Uterus (tissue), 4 donors: ENCODE results near the gene NOX4. TPM values are rescaled to one million over a fixed set of nuclear protein-coding genes. Genes with fewer than 3 reads are reported as not detected.
"Not testable (repeated sequence)": the region's sequence is repeated elsewhere in the genome, so short reads cannot be mapped to it uniquely, and the experiment has no call there.

ENCODE experiments used
- DNase-seq, 2 donors: peaks; one replicate each; pipeline ENCODE4 v3.0.0-alpha.2; 2019 to 2020
- H3K27ac ChIP-seq, 2 donors: fragments of 200-600 bp; sonication (generic); 1 replicate in 1 of 2; 2 replicates in 1 of 2; pipeline ENCODE4 v1.5.1; 2016 to 2018
- H3K27me3 ChIP-seq, 2 donors: fragments of 200-600 bp; sonication (generic); one replicate each; pipeline ENCODE4 v1.5.1; 2018 to 2019; ENCODE audit warnings: control low read depth in 1 of 2
- H3K36me3 ChIP-seq, 2 donors: fragments of 200-600 bp; sonication (generic); one replicate each; pipeline ENCODE4 v1.5.1; 2019; ENCODE audit warnings: control low read depth in 1 of 2
- H3K4me1 ChIP-seq, 2 donors: fragments of 200-600 bp; sonication (generic); one replicate each; pipeline ENCODE4 v1.5.1; 2018 to 2019; ENCODE audit warnings: control low read depth in 1 of 2
- H3K4me3 ChIP-seq, 2 donors: fragments of 200-600 bp; sonication (generic); 1 replicate in 1 of 2; 2 replicates in 1 of 2; pipeline ENCODE4 v1.5.1; 2018 to 2019; ENCODE audit warnings: mild to moderate bottlenecking in 1 of 2
- H3K9me3 ChIP-seq, 2 donors: fragments of 200-600 bp; sonication (generic); one replicate each; pipeline ENCODE4 v1.5.1; 2019; ENCODE audit warnings: control low read depth in 1 of 2
- CTCF ChIP-seq, 4 experiments: fragments of 200-600 bp in 2 of 4; fragments of 450-650 bp in 2 of 4; sonication (generic) in 2 of 4; IDR thresholded peaks; one replicate each; pipeline ENCODE4 v1.5.1; 2016 to 2019; ENCODE audit warnings: antibody characterized with exemption in 4 of 4, mild to moderate bottlenecking in 2 of 4, moderate library complexity in 1 of 4
- POLR2A ChIP-seq, 2 donors: fragments of 450-650 bp; IDR thresholded peaks; one replicate each; pipeline ENCODE4 v1.6.1; 2016; ENCODE audit warnings: antibody characterized with exemption in 2 of 2, mild to moderate bottlenecking in 1 of 2, moderate library complexity in 1 of 2
- intact Hi-C: fragments of 100-400 bp; cut with DNase I; formaldehyde crosslinking; loops from one replicate; pipeline ENCODE4 v1.15.1; 2023; ENCODE audit warnings: low total_unique reads
- total RNA-seq, 4 donors: library from RNA; depleted of rRNA in 3 of 4; stranded (reverse); fragments of >200 nt in 3 of 4; gene quantifications; one replicate each; pipeline versions ENCODE4 v1.1.0 to v1.2.4, GENCODE V29; 2014 to 2023
- donor health status: DM: yes; HTN: yes; CAD: no.

The NOX4 gene
- total RNA-seq, 4 donors from 2014 or later = 12.3 to 58.4 (median 27.9) TPM

GRCh38 chr11:89355646-89356045 lies 135.5 kb downstream of the NOX4 start:
- no peaks in the 10 kb centered on the region for H3K27me3 ChIP-seq
- intact Hi-C loops = no loop called here

GRCh38 chr11:89354513-89354912 lies 136.7 kb downstream of the NOX4 start:
- intact Hi-C loops, H3K36me3 ChIP-seq, H3K4me3 ChIP-seq, H3K9me3 ChIP-seq, H3K27ac ChIP-seq, H3K27me3 ChIP-seq, H3K4me1 ChIP-seq, DNase-seq: not testable (repeated sequence)

More at GRCh38 chr11:89355646-89356045, 135.5 kb downstream of the NOX4 start:
- H3K4me3 ChIP-seq = no peak overlapping the region
- H3K4me1 ChIP-seq = no peaks in the 10 kb centered on the region
- no peaks in the 10 kb centered on the region for H3K36me3 ChIP-seq
- DNase-seq = no peak
- no peak overlapping the region for H3K27ac ChIP-seq
- no peaks in the 10 kb centered on the region for H3K9me3 ChIP-seq
- TF ChIP-seq POLR2A (IDR thresholded peaks at IDR 0.05) = no peak
- no peak for TF ChIP-seq CTCF (IDR thresholded peaks at IDR 0.05)

DNA sequence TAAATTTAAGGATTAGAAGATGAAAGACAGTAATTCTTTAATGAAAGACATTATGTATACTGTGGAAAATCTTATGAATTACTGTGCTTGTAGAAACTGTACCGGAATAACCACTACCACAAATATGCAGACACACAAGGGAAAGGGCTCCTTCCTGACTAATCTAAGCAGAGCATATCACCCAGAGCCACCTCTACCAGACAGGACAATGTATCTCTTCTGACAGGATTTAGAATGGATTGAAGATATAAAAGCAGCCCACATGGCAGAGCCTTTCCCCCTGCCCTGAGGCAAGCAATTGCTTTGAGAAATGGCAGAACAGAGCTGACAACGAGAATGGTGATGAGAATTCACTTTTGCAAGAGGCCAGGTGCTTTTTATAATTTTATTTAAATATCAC lies 144.1 kb downstream of the NOX4 start:
- DNase-seq = no peak
- H3K27me3 ChIP-seq = no peaks in the 10 kb centered on the region
- TF ChIP-seq POLR2A (IDR thresholded peaks at IDR 0.05) = no peak
- TF ChIP-seq CTCF (IDR thresholded peaks at IDR 0.05) = no peak
- H3K4me1 ChIP-seq = peaks cover 0 to 11% of the 10 kb centered on the region in 2 donors
- H3K4me3 ChIP-seq = no peak overlapping the region
- intact Hi-C loops = no loop called here
- no peak overlapping the region for H3K27ac ChIP-seq
- no peaks in the 10 kb centered on the region for H3K9me3 ChIP-seq
- no peaks in the 10 kb centered on the region for H3K36me3 ChIP-seq

GRCh38 chr11:89346601-89347000 lies 144.6 kb downstream of the NOX4 start:
- Histone ChIP-seq H3K27ac (no peak overlapping the region), H3K9me3 (no peaks in the 10 kb centered on the region), H3K4me1 (peaks cover 0 to 11% of the 10 kb centered on the region in 2 donors), H3K4me3 (no peak overlapping the region), H3K27me3 (no peaks in the 10 kb centered on the region), H3K36me3 (no peaks in the 10 kb centered on the region)
- TF ChIP-seq POLR2A (IDR thresholded peaks at IDR 0.05) (no peak), CTCF (IDR thresholded peaks at IDR 0.05) (no peak)
- intact Hi-C loops = no loop called here
- no peak for DNase-seq

- H3K4me3 ChIP-seq, intact Hi-C loops, H3K9me3 ChIP-seq, H3K36me3 ChIP-seq, H3K27me3 ChIP-seq: not testable (repeated sequence)
- Histone ChIP-seq H3K27ac (peak overlapping the region; percentile 64 to 74), H3K4me1 (peaks cover 0 to 14% of the 10 kb centered on the region in 2 donors)
- DNase-seq = peak; percentile 76 to 93
Measured at GRCh38 chr11:89342880-89343572, 148.1 kb downstream of the NOX4 start.

- peaks cover 0 to 14% of the 10 kb centered on the region in 2 donors for H3K4me1 ChIP-seq
- peak overlapping the region; percentile 52 to 74 for H3K27ac ChIP-seq
- H3K36me3 ChIP-seq, H3K9me3 ChIP-seq, H3K4me3 ChIP-seq, H3K27me3 ChIP-seq, intact Hi-C loops: not testable (repeated sequence)
- peak in 1 of 2 donors; percentile 46 for DNase-seq
Measured at GRCh38 chr11:89340450-89340849, 150.7 kb downstream of the NOX4 start.

DNA sequence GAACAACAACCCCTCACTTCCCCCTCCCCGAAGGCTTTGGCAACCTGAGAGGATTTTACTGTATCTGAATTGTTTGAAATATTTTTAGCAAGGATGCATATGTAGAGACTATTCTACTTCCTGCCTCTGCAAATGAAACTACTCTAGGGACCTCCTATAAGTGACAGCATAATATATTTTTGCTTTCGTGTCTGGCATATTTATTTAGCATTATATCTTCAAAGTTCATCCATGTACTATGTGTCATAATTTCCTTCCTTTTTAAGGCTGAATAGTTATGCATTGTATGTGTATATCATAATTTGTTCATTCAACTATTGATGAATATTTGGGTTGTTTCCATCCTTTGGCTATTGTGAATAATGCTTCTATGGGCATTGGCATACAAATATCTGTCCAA lies 153.1 kb downstream of the NOX4 start:
- H3K9me3 ChIP-seq, H3K36me3 ChIP-seq, H3K27me3 ChIP-seq, H3K4me3 ChIP-seq, intact Hi-C loops, H3K27ac ChIP-seq, H3K4me1 ChIP-seq, DNase-seq: not testable (repeated sequence)

DNA sequence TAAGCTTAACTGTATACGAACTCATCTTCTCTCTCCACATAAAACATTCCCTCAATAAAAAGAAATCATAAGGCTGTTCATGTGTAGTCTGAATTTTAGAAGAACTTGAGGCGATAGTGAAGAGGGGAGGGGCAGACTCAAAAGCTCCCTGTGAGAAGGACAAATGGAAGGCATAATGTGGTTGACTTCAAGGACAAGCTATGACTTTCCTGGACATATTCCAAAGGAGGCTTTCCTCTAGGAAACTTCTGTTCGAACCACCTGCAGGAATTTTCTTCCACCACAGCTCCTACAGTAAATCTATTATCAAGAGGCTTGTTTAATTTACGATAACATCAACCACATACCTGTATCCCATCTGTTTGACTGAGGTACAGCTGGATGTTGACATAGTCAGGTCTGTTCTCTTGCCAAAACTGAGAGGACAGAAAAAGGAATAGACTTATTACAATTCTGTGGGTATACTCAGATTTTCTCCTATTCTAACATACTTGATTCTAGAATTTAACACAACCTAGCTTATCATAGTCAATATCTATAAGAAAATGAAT lies 154.0 kb downstream of the NOX4 start:
- H3K4me1 ChIP-seq, H3K4me3 ChIP-seq, intact Hi-C loops, H3K9me3 ChIP-seq, H3K27ac ChIP-seq, DNase-seq, H3K36me3 ChIP-seq, H3K27me3 ChIP-seq: not testable (repeated sequence)
